ENCODE results near the gene VAMP3. TPM values are rescaled to one million over a fixed set of nuclear protein-coding genes. Genes with fewer than 3 reads are reported as not detected.

Gene VAMP3
- total and polyA plus RNA-seq, 9 of the 15 experiments (the other 6 are each of a cell fraction or from before 2014, with no cell fraction given): 27.1 to 71.3 (median 47.5) TPM

DNA sequence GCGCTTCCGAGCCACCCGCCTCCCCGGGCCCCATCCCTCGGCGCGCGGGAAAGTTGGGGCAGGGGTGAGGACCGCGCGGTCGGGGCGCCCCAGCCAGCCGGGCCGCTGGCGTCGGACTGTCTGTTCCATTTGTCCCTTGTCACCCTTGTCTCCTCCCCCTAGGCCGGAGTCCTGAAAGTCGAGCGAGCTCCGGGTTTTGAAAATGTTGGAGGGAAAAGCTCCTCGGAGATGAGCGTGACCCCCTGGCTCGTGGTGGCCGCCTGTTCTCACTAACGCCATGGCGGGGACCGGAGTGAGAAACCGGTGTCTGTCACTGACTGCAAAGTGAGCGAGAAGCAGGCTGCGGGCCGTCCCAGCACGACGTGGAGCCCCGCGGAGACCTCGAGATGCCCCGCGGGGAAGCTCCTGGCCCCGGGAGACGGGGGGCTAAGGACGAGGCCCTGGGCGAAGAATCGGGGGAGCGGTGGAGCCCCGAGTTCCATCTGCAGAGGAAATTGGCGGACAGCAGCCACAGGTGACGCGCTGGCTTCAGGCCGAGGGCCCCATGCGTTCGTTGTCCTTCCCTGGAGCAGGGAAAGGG lies 13.5 kb downstream of the VAMP3 start (continued):
- peak in 1 of 2 experiments; percentile 64; a peak in 1 of 3 replicates for TF ChIP-seq CBX3 (IDR thresholded peaks at IDR 0.05; ENCODE audit: borderline replicate concordance in 1 of 2, low read length in 2 of 2)
- no peak for TF ChIP-seq TGIF2 (CRISPR knock-in tag; IDR thresholded peaks at IDR 0.05)
- TF ChIP-seq PCBP2 (IDR thresholded peaks at IDR 0.05; ENCODE audit: low read depth, low read length, poor library complexity, severe bottlenecking): no peak
- TF ChIP-seq MED1 (CRISPR knock-in tag; IDR thresholded peaks at IDR 0.05; ENCODE audit: borderline replicate concordance): no peak
- TF ChIP-seq, protein P1, sequence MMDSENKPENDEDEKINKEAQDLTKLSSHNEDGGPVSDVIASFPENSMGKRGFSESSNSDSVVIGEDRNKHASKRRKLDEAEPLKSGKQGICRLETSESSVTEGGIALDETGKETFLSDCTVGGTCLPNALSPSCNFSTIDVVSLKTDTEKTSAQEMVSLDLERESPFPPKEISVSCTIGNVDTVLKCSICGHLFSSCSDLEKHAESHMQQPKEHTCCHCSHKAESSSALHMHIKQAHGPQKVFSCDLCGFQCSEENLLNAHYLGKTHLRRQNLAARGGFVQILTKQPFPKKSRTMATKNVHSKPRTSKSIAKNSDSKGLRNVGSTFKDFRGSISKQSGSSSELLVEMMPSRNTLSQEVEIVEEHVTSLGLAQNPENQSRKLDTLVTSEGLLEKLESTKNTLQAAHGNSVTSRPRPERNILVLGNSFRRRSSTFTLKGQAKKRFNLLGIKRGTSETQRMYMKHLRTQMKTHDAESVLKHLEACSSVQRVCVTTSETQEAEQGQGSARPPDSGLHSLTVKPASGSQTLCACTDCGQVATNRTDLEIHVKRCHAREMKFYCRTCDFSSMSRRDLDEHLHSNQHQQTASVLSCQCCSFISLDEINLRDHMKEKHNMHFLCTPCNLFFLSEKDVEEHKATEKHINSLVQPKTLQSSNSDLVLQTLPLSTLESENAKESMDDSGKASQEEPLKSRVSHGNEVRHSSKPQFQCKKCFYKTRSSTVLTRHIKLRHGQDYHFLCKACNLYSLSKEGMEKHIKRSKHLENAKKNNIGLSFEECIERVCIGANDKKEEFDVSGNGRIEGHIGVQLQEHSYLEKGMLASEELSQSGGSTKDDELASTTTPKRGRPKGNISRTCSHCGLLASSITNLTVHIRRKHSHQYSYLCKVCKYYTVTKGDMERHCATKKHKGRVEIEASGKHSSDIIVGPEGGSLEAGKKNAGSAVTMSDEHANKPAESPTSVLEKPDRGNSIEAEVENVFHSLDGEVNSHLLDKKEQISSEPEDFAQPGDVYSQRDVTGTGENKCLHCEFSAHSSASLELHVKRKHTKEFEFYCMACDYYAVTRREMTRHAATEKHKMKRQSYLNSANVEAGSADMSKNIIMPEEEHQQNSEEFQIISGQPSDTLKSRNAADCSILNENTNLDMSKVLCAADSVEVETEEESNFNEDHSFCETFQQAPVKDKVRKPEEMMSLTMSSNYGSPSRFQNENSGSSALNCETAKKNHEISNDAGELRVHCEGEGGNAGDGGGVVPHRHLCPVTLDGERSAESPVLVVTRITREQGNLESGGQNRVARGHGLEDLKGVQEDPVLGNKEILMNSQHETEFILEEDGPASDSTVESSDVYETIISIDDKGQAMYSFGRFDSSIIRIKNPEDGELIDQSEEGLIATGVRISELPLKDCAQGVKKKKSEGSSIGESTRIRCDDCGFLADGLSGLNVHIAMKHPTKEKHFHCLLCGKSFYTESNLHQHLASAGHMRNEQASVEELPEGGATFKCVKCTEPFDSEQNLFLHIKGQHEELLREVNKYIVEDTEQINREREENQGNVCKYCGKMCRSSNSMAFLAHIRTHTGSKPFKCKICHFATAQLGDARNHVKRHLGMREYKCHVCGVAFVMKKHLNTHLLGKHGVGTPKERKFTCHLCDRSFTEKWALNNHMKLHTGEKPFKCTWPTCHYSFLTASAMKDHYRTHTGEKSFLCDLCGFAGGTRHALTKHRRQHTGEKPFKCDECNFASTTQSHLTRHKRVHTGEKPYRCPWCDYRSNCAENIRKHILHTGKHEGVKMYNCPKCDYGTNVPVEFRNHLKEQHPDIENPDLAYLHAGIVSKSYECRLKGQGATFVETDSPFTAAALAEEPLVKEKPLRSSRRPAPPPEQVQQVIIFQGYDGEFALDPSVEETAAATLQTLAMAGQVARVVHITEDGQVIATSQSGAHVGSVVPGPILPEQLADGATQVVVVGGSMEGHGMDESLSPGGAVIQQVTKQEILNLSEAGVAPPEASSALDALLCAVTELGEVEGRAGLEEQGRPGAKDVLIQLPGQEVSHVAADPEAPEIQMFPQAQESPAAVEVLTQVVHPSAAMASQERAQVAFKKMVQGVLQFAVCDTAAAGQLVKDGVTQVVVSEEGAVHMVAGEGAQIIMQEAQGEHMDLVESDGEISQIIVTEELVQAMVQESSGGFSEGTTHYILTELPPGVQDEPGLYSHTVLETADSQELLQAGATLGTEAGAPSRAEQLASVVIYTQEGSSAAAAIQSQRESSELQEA (IDR thresholded peaks at IDR 0.05; ENCODE audit: low read depth): no peak
- no peak for TF ChIP-seq SIRT6 (IDR thresholded peaks at IDR 0.05; ENCODE audit: low read depth, low read length)
- TF ChIP-seq HES1 (IDR thresholded peaks at IDR 0.05; ENCODE audit: low read depth): no peak
- no peak for TF ChIP-seq EP400 (IDR thresholded peaks at IDR 0.05)
- no peak for TF ChIP-seq ZNF436 (CRISPR knock-in tag; IDR thresholded peaks at IDR 0.05)
